Neural progenitor cell (in vitro differentiated cells): Measurements from ENCODE around the gene TULP3. TPM values are rescaled to one million over a fixed set of nuclear protein-coding genes. Genes with fewer than 3 reads are reported as not detected.

Experiments used
- DNase-seq: peaks from one replicate; pipeline ENCODE4 v3.0.0-alpha.2; 2016; ENCODE audit warnings: low spot score
- H2AFZ ChIP-seq: fragments of 200-600 bp; sonication (generic); replicated peaks from 2 replicates; pipeline ENCODE4 v1.6.1; 2016; ENCODE audit warnings: antibody characterized with exemption
- H3F3A ChIP-seq: fragments of 200-600 bp; sonication (generic); 2 replicates; pipeline ENCODE4 v1.6.1; 2016; ENCODE audit warnings: antibody characterized with exemption, low read depth
- H3K27ac ChIP-seq: fragments of 200-600 bp; sonication (generic); 2 replicates; pipeline ENCODE4 v1.5.1; 2016; ENCODE audit warnings: mild to moderate bottlenecking
- H3K27me3 ChIP-seq: fragments of 200-600 bp; sonication (generic); 2 replicates; pipeline ENCODE4 v1.6.1; 2016; ENCODE audit warnings: mild to moderate bottlenecking, moderate library complexity
- H3K36me3 ChIP-seq: fragments of 200-600 bp; sonication (generic); 2 replicates; pipeline ENCODE4 v1.5.1; 2016
- H3K4me1 ChIP-seq: fragments of 200-600 bp; sonication (generic); 2 replicates; pipeline ENCODE4 v1.6.1; 2016; ENCODE audit warnings: mixed run types
- H3K4me2 ChIP-seq: fragments of 200-600 bp; sonication (generic); 2 replicates; pipeline ENCODE4 v1.6.1; 2016
- H3K4me3 ChIP-seq: fragments of 200-600 bp; sonication (generic); 2 replicates; pipeline ENCODE4 v1.5.1; 2016
- H3K79me2 ChIP-seq: fragments of 200-600 bp; sonication (generic); 2 replicates; pipeline ENCODE4 v1.6.1; 2016; ENCODE audit warnings: low read depth
- H3K9ac ChIP-seq: fragments of 200-600 bp; sonication (generic); 2 replicates; pipeline ENCODE4 v1.6.1; 2016
- H3K9me3 ChIP-seq: fragments of 200-600 bp; sonication (generic); 2 replicates; pipeline ENCODE4 v1.5.1; 2016; ENCODE audit warnings: low read depth
- H4K20me1 ChIP-seq: fragments of 200-600 bp; sonication (generic); 2 replicates; pipeline ENCODE4 v1.6.1; 2016; ENCODE audit warnings: low read depth
- H3K27ac Mint-ChIP-seq: 3 replicates; pipeline ENCODE4 v1.8.0; 2021; ENCODE audit warnings: mixed read lengths
- H3K27me3 Mint-ChIP-seq: 2 replicates; pipeline ENCODE4 v1.8.0; 2022; ENCODE audit warnings: low read depth, mild to moderate bottlenecking, inconsistent platforms, moderate library complexity, mixed read lengths; ENCODE audit not compliant: insufficient read depth
- H3K36me3 Mint-ChIP-seq: 3 replicates; pipeline ENCODE4 v1.8.0; 2021; ENCODE audit warnings: mixed read lengths
- H3K4me1 Mint-ChIP-seq: 3 replicates; pipeline ENCODE4 v1.8.0; 2021; ENCODE audit warnings: mixed read lengths
- H3K4me3 Mint-ChIP-seq: 3 replicates; pipeline ENCODE4 v1.8.0; 2021; ENCODE audit warnings: mild to moderate bottlenecking, moderate library complexity, mixed read lengths
- H3K9me3 Mint-ChIP-seq: 3 replicates; pipeline ENCODE4 v1.8.0; 2020; ENCODE audit warnings: mixed read lengths
- CTCF ChIP-seq: fragments of 200-600 bp; sonication (generic); IDR thresholded peaks from 2 replicates; pipeline ENCODE4 v1.5.1; 2017; ENCODE audit warnings: antibody characterized with exemption, mild to moderate bottlenecking
- EZH2 ChIP-seq: fragments of 200-600 bp; sonication (generic); IDR thresholded peaks from 2 replicates; pipeline ENCODE4 v1.6.1; 2017; ENCODE audit warnings: antibody characterized with exemption, mild to moderate bottlenecking, moderate library complexity
- EZH2phosphoT487 ChIP-seq: fragments of 200-600 bp; sonication (generic); IDR thresholded peaks from 2 replicates; pipeline ENCODE4 v1.6.1; 2017; ENCODE audit warnings: antibody characterized with exemption
- total RNA-seq: library from RNA; depleted of rRNA; stranded (reverse); fragments of >200 nt; gene quantifications from 2 replicates; pipeline ENCODE4 v1.2.3, GENCODE V29; 2015; ENCODE audit warnings: low replicate concordance

TULP3 gene
- total RNA-seq, 1 donor from 2014 or later: 33.4 TPM

DNA sequence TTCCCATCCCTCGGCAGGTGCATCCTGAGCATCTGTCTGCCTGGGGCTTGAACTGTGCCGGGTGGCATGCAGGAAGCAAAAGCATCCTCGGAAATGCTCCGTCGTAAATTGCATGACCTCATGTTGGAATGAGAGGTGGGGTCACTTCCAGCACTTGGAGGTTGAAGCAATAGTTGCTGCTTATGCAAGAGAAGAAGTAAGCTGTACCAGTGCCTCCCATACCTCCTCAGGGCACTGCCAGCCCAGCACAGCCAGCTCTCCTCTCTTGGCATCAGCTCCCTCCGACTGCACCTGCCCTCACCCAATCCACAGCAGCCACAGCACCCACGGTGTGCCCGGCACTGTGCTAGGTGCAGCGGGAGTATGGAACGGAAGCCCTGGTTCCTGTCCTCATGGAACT lies 80.1 kb downstream of the TULP3 start:
- Histone ChIP-seq H3K27ac (no peak overlapping the region), H3K4me3 (no peak overlapping the region), H2AFZ (no peak overlapping the region), H3K27me3 (no peaks in the 10 kb centered on the region), H3K79me2 (peaks cover 21% of the 10 kb centered on the region), H3K9ac (no peak overlapping the region), H4K20me1 (no peaks in the 10 kb centered on the region), H3F3A (peaks cover 4% of the 10 kb centered on the region), H3K4me1 (no peaks in the 10 kb centered on the region), H3K9me3 (no peaks in the 10 kb centered on the region), H3K4me2 (no peak overlapping the region), H3K36me3 (no peaks in the 10 kb centered on the region)
- Mint-ChIP-seq H3K27ac (peak overlapping the region; percentile 15), H3K27me3 (peaks cover 3% of the 10 kb centered on the region), H3K4me3 (no peak overlapping the region), H3K36me3 (peaks cover 3% of the 10 kb centered on the region), H3K9me3 (no peaks in the 10 kb centered on the region), H3K4me1 (no peaks in the 10 kb centered on the region)
- no peak for DNase-seq
- TF ChIP-seq EZH2phosphoT487 (no peak), CTCF (no peak), EZH2 (no peak)

- Mint-ChIP-seq H3K27ac (no peak overlapping the region), H3K4me1 (no peaks in the 10 kb centered on the region), H3K9me3 (no peaks in the 10 kb centered on the region), H3K36me3 (peaks cover 3% of the 10 kb centered on the region), H3K27me3 (no peaks in the 10 kb centered on the region), H3K4me3 (no peak overlapping the region)
- Histone ChIP-seq H3K79me2 (peaks cover 16% of the 10 kb centered on the region), H3K27ac (no peak overlapping the region), H3K27me3 (no peaks in the 10 kb centered on the region), H3K9ac (no peak overlapping the region), H4K20me1 (no peaks in the 10 kb centered on the region), H3K4me3 (no peak overlapping the region), H3K4me2 (no peak overlapping the region), H3K4me1 (peaks cover 16% of the 10 kb centered on the region), H3K36me3 (no peaks in the 10 kb centered on the region), H3K9me3 (no peaks in the 10 kb centered on the region), H2AFZ (no peak overlapping the region), H3F3A (no peaks in the 10 kb centered on the region)
- no peak for TF ChIP-seq EZH2phosphoT487
- no peak for TF ChIP-seq EZH2
- no peak for DNase-seq
These were observed 82.9 kb downstream of the TULP3 start for GRCh38 chr12:2973566-2973965.

- Histone ChIP-seq H3K36me3 (no peaks in the 10 kb centered on the region), H3K9ac (no peak overlapping the region), H2AFZ (no peak overlapping the region), H3K4me3 (no peak overlapping the region), H3K27me3 (no peaks in the 10 kb centered on the region), H4K20me1 (no peaks in the 10 kb centered on the region), H3K79me2 (peaks cover 16% of the 10 kb centered on the region), H3K4me2 (no peak overlapping the region), H3K27ac (no peak overlapping the region), H3K4me1 (peaks cover 16% of the 10 kb centered on the region), H3F3A (no peaks in the 10 kb centered on the region), H3K9me3 (no peaks in the 10 kb centered on the region)
- no peak overlapping the region for H3K27ac Mint-ChIP-seq
- no peaks in the 10 kb centered on the region for H3K9me3 Mint-ChIP-seq
- DNase-seq: no peak
- H3K4me1 Mint-ChIP-seq: no peaks in the 10 kb centered on the region
- peaks cover 3% of the 10 kb centered on the region for H3K36me3 Mint-ChIP-seq
- no peak overlapping the region for H3K4me3 Mint-ChIP-seq
- H3K27me3 Mint-ChIP-seq: peaks cover 3% of the 10 kb centered on the region
- no peak for TF ChIP-seq CTCF
- no peak for TF ChIP-seq EZH2
These were observed 83.9 kb downstream of the TULP3 start for GRCh38 chr12:2974560-2974971.

DNA sequence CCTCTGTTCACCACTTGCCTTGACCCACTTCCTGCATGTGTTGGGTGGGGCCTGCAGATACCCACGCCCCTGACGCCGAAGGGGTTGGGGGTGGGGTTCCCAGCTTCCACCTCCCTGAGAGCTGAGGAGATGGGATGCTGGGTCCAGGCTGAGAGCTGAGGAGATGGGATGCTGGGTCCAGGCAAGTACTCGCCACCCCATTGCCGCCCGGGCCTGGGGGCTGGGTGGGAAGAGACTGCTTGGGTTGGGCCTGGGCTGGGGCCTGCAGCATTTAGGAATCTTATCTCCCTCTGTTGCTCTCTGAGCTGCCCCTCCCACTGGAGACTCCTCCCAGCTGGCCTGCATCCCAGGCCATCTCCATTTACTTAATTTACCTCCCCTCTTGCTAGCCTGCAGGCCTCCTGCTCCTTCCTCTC lies 85.9 kb downstream of the TULP3 start:
- no peak for DNase-seq
- Histone ChIP-seq H3K9ac (no peak overlapping the region), H3K27me3 (no peaks in the 10 kb centered on the region), H2AFZ (no peak overlapping the region), H3K4me3 (no peak overlapping the region), H3K4me1 (peaks cover 16% of the 10 kb centered on the region), H3K79me2 (peaks cover 16% of the 10 kb centered on the region), H3F3A (no peaks in the 10 kb centered on the region), H3K9me3 (no peaks in the 10 kb centered on the region), H3K27ac (no peak overlapping the region), H3K4me2 (no peak overlapping the region), H3K36me3 (no peaks in the 10 kb centered on the region), H4K20me1 (no peaks in the 10 kb centered on the region)
- H3K27me3 Mint-ChIP-seq: peaks cover 3% of the 10 kb centered on the region
- H3K4me3 Mint-ChIP-seq: no peak overlapping the region
- H3K9me3 Mint-ChIP-seq: no peaks in the 10 kb centered on the region
- no peak overlapping the region for H3K27ac Mint-ChIP-seq
- no peaks in the 10 kb centered on the region for H3K36me3 Mint-ChIP-seq
- TF ChIP-seq CTCF (no peak), EZH2 (no peak), EZH2phosphoT487 (no peak)
- H3K4me1 Mint-ChIP-seq: no peaks in the 10 kb centered on the region
